ENCODE measurements around the gene MAPK8.

The MAPK8 gene

GRCh38 chr10:48464121-48464870 is 157.8 kb downstream of the MAPK8 start:
- no peak for FAIRE-seq

- no peak for FAIRE-seq
Measured at GRCh38 chr10:48464871-48465736, 158.6 kb downstream of the MAPK8 start.

GRCh38 chr10:48465860-48466521 is 159.5 kb downstream of the MAPK8 start:
- FAIRE-seq: no peak

DNA sequence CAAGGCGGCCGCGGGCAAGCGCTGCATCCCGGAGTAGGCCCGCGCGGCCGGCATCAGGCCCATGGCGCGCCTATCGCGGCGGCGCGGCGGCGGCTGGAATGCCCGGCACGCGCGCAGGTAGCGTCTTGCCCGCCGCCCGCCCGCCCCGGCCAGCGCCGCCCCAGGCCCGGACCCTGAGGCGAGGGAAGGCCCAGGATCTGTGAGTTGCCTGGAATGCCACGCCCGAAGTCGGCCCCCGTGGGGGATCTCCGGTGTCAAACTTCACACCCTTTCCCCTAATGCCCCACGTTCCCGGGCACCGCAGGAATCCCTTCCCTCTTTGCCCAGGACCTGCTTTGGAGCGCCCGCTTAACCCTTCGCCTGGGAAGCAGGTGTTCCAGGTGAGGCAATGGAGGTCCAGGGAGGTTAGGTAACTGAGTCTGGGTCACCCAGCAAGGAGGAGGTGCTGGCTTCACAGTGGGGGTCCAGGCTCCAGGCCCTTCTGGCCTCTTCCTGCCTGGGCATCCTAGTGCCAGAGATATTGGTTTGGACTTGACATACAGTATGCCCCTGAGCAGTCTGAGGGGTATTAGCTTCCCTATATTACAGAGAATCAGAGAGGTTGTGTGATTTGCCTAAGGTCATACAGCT is 160.2 kb downstream of the MAPK8 start:
- no peak for FAIRE-seq

- FAIRE-seq: no peak
Measured at GRCh38 chr10:48467669-48468068, 161.2 kb downstream of the MAPK8 start.

DNA sequence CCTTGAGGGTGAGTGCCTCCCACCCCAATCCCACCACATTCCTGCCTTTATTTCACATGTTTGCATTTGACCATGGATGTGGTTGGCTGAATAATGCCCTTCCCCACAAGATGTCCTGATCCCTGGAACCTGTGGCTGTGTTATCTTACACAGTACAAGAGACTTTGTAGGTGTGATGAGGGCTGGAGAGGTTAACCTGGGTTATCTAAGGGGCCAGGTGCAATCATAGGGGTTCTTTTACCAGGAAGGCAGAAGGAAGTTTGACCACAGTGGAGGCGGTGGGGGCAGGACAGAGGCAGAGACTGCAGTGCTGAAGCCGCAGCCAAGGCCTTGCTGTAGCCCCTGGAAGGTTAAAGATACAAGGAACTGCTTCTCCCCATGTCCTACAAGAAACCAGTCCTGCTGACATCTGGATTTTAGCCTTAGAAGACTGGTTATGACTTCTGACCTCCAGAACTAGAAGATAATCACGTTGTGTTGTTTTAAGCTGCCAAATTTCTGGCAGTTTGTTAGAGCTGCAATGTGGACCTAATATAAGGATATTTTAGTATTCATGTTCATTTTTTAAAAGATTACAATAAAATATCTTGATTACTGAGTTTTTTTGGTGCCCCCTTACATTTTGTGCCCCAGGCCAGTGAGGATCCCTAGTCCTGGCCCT is 161.8 kb downstream of the MAPK8 start:
- no peak for FAIRE-seq

DNA sequence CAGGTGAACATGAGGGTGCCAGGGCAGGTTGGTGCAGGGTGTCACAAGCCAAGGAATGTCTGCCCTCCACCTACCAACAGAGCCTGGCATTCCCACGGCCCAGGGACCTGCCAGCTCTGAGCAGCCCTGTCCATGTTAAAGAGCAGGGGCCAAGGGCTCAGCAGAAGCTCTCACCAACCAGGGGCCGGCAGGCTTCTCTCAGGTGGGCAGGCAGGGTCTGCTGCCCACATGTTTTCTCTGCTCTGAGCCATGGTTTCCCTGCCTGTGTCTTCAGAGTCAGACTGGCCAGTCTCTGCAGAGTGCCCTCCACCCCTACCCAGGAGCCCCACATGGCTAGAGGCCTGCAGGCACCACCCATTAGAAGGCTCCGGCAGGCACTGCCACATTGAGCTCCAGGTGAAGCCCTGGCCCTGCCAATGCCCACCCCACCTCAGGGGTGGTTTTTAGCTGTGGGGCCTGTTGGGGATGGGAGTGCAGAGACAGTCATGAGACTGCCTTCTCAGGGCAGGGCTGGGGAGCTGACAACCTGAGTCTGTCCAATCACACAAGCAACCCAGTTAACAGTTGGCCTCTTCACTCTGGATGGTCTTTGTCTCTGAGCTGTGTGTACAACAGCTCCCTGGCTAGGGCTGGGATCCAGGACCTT is 162.5 kb downstream of the MAPK8 start:
- FAIRE-seq: no peak

GRCh38 chr10:48469516-48470020 is 163.1 kb downstream of the MAPK8 start:
- no peak for FAIRE-seq

- no peak for FAIRE-seq
Measured at GRCh38 chr10:48470115-48470892, 163.8 kb downstream of the MAPK8 start.

DNA sequence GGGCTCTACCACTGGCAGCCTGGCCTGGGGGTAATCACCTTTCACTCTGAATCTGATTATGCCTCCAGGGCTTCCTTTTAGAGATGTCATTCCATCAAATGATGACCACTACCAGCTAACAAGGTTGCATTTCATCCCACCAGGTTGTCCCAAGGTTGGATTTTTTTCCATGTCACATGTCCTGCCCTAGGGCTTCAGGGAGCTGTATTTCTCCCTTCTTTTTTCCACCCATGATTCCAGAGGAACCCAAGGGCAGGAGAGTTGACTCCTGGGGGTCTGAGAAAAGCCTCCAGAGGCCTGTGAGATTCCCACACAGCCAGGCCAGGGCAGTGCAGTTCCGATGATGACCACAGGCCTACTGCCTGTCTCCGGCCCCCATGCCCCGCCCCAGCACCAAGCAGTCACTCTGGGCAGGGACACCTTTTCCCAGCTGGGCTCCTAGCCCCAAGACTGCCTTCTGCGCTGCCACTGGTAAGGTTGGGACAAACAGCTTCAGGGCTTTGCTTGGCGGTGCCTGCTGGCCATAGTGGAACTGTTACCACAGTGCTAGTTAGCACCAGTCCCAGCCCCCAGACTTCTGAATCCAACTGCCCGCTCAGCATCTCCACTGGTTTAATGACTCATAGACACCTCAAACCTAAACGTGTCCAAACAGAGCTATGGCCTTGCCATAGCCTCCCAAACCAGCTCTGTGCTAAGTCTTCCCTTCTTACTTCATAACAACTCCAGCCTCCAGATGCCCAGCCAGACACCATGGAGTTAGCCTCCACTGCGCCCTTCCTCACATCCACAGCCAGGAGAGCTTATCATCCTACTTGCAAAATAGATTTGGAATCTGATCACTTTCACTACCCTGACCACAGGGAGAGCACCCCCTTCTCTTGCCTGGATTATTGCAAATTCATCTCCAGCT is 164.7 kb downstream of the MAPK8 start:
- FAIRE-seq: no peak

DNA sequence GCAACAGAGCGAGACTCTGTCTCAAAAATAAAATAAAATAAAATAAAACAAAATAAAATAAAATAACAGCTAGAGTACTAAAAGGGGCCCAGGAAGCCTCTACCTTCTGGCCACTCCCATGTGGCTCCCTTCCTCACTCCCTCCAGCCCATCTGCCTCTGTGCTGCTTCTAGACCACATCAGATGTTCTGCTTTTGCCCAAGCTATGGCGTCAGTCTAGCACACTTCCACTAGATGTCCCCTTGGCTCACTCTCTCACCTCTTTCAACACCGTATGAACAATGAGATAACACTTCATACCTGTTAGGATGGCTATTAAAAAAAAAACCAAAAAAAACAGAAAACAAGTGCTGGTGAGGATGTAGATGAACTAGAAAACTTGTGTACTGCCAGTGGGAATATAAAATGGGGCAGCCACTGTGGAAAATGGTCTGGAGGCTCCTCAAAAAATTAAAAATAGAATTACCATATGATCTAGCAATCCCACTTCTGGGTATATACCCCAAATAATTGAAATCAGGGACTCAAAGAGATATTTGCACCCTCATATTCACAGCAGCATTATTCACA is 166.1 kb downstream of the MAPK8 start:
- no peak for FAIRE-seq

DNA sequence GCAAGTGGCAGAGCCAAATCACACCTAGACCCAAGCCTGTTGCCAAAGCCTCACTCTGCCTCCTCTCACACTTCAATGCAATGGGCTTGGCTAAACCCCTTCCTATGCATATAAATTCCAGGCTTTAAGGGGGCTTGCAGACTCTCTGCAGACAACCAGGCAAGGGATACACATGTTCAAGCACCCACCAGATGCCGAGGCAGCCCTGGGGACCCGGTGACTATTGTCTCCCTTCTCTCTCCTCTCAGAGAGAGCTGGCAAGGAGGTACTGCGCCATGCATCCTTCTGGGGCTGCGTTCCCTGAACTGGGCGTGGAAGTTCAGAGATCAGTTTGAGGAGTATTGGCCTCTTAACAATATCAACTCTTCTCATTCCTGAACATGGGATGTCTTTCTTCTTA is 167.2 kb downstream of the MAPK8 start:
- no peak for FAIRE-seq

GRCh38 chr10:48474765-48475365 is 168.4 kb downstream of the MAPK8 start:
- FAIRE-seq: no peak

DNA sequence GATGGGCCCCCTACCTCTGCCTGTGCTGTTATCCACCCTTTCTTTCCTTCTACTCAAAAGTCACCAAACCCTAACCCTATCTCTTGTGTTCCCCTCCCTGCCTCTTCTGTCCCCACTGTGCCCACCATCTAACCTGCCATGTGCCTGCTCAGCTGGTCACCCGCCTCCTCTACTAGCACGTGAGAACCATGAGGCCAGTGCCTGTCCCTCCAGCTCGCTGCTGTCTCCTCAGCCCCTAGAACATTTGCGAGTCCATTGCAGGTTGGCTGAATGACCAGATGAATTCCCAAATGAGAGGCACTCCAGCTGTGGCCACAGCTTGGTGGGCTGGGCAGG is 169.4 kb downstream of the MAPK8 start:
- no peak for FAIRE-seq

DNA sequence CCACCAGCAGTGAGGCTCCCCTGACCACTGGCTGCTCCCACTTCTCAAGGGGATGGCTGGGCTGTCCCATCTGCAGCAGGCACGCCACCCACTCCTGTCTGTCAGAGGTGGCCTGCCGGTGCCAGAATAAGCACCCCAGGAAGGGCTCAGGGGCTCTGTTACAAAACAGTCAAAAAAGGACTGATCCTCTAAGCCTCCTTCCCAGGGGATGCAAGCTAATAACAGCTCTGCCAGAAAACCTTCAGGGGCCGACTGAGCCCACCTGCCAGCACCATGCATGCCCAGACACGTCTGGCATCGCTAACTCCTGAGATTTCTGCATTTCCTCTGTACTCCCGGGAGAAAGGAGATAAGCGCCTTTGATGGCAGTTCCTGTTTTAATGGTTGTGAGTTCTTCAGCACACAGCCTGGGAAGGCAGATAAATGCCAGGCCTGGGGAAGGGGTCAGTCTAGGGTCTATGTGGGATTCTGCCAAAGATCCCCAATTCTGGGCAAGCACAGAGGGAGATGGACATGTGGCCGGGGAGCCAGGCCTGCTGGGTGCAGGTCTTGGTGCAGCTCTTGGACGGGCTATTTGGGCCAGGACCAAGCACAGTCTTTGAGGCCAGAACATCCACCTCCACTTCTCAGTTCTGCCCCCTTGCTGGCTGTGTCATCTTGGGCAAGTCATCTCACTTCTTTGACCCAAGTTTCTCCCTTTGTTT is 170.0 kb downstream of the MAPK8 start:
- no peak for FAIRE-seq

DNA sequence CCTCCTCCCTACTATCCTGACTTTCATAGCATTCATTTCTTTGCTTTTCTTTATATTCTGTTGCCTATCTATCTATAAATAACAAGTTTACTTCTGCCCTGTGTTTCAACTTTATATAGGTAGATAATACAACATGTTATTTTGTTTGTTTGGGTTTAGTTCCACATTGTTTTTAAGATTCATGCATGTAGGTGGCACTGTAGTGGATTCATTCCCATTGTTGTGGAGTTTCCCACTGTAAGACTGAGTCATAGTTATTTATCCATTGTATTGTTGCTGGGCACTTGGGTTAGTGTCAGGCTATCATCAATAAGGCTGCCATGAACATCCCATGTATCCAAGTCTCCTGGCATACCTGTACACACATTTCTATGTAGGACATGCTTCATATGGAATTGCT is 170.7 kb downstream of the MAPK8 start:
- FAIRE-seq: no peak

- FAIRE-seq: no peak
Measured at GRCh38 chr10:48477616-48478015, 171.1 kb downstream of the MAPK8 start.

DNA sequence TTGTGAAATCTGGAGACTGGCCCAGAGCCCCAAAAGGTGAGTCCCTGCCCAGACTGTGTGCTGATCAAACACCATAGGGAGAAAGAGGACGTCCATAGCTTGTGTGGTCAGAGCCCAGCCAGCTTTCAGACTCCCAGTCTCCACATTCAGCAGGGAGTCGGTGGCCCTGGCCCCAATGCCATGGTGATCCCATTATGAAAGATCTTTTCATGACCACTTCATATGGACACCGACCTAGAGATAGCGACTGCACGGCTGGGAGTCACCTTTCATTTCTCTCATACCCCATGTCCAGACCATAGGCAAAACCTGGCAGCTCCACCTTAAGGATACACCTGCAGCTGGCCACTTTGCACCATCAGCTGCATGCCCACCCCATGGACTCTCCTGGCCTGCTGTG is 172.0 kb downstream of the MAPK8 start:
- FAIRE-seq: no peak
